Measurements from ENCODE around the gene PUS10.
A peak's percentile ranks its signal among the peaks of the same experiment; 100 is the strongest.
"Not testable (repeated sequence)": the region's sequence is repeated elsewhere in the genome, so short reads cannot be mapped to it uniquely, and the experiment has no call there.

The PUS10 gene

DNA sequence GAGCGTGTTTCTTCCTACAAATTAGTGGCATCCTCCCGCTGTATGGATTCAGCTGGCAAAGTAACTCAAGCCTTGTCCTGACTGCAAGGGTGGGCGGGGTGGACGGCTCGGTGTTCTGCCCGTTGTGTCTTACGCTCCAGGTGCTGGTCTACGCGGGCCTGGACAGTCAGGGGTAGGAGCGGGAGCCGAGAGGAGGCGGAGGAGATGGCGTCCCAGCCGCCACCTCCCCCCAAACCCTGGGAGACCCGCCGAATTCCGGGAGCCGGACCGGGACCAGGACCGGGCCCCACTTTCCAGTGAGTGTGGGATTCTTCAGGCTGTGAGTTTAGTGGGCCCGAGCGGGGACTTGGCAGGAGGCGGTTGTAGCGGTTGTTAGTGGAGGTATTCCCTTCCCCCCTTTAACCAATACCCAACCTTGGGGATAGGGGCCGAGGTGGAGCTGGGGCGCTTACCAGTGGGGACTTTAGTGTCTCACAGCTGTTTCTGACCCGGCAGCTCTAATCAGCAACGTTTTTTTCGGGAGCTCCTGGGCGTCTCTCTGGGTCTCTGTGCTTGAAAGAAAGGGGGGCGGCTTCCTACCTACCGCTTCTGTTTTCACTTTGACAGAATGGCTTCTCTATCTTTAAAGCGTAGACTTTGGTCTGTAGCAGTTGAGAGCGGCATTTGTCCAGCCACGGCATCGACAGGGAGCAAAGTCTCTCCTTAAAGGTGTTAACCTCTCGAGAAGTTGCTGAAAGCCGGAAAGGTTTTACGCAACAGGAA lies at the start of gene PUS10, which contains the start of gene PEX13:
TSS of gene PUS10 (minus strand) at position 700 of the 762 bp plus-strand sequence. CDS start 6,365 bp downstream, outside the sequence.
TSS of gene PEX13 (plus strand) at position 165 of the 762 bp plus-strand sequence. CDS start at position 205, 40 bp downstream.
- DNase-seq, result peak; percentile 69

DNA sequence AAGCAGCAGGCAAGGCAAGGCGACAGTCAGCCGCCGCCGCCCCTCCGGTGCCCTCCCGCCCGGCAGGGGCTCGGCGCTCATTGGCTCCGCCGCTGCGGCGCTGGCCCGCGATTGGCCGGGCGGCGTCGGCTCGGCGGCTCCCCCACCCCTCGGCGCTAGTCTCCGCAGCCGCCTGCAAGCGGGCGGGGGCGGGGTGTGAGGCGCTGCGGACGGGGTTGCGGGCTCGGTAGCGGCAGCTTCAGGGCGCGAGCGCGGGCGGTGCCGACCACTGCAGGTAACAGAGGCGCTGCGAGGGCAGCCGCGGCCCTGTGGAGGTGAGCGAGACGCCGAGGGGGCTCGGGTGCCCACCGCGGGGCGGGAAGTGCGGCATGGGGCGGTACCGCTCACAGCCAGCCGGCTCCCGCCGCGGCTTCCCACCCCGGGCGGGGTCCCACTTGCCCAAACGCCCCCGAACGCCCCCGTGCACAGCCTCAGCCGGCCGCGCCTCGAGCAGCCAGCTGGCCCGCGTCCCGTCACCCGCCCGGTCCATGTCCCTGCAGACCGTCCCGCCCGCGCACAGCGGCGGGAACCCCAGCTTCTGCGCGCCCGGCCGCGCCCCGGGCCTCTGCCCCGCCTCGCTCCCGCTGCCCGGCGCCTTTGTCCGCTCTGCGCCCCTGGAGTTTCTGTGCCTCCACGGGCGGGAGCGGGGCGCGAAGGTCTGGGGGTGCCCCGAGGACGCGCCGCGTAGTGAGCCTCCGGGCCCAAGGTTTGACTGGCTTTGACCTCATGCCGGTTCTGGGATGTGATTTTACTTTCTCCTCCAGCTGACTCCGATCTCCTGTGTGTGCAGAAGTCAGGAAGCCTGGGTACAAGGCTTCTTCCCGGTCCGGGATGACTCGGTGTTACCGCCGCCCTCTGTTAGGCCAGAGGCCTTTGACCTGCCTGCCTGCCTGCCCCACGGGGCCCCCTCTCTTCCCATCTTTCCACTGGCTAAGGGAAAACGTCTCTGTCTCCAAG lies 48.0 kb upstream of the PUS10 start, which contains the start of gene SANBR:
TSS of gene SANBR (plus strand) at position 158 of the 996 bp plus-strand sequence. CDS start 4,480 bp downstream, outside the sequence.
- peak; percentile 90 for DNase-seq

DNA sequence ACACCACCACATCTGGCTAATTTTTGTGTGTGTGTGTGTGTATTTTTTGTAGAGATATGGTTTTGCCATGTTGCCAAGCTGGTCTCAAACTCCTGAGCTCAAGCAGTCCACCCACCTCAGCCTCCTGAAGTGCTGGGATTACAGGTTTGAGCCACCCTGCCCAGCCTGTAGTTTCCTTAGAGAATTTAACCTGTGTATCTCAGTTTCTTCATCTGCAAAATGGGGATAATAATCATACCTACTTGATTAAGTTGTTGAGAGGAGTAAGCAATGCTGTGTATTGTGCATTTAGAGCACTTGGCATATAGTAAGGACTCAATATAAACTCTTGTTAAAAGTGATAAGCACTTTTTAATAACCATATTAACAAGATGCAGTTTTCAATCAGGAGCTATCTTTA lies 41.3 kb upstream of the PUS10 start:
- DNase-seq, result no peak

GRCh38 chr2:61057562-61057961 lies 39.5 kb upstream of the PUS10 start:
- DNase-seq, result no peak

GRCh38 chr2:61055557-61055956 lies 37.5 kb upstream of the PUS10 start:
- DNase-seq, result no peak

- no peak for DNase-seq
These were observed 27.9 kb upstream of the PUS10 start for GRCh38 chr2:61045999-61046398.

- no peak for DNase-seq
These were observed 27.2 kb upstream of the PUS10 start for GRCh38 chr2:61045226-61045625.

GRCh38 chr2:61044636-61045035 lies 26.6 kb upstream of the PUS10 start:
- DNase-seq, result no peak

- no peak for DNase-seq
These were observed 24.8 kb upstream of the PUS10 start for GRCh38 chr2:61042807-61043206.

GRCh38 chr2:61036643-61037042 lies 18.6 kb upstream of the PUS10 start:
- not testable (repeated sequence) for DNase-seq

DNA sequence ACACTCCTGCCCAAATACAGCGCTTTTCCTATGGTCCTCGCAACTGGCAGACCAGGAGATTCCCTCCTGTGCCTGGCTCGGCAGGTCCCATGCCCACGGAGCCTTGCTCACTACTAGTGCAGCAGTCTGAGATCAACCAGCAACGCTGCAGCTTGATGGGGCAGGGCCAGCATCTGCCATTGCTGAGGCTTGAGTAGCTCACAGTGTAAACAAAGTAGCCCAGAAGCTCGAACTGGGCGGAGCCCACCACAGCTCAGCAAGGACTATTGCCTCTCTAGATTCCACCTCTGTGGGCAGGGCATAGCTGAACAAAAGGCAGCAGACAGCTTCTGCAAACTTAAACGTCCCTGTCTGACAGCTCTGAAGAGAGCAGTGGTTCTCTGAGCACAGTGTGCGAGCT lies 16.5 kb upstream of the PUS10 start:
- DNase-seq, result not testable (repeated sequence)

DNA sequence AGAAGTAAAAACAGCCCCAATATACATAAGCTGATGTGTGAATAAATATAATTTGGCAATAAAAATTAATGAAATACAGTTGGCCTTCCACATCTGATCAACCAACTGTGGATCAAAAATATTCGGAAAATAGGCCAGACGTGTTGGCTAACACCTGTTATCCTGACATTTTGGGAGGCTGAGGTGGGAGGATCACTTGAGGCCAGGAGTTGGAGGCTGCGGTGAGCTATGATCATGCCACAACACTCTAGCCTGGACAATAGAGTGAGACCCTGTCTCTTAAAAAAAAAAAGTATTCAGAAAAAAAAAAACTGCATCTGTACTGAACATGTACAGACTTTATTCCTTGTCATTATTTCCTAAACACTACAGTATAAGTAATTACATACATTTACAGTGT lies 11.5 kb upstream of the PUS10 start:
- DNase-seq, result no peak

DNA sequence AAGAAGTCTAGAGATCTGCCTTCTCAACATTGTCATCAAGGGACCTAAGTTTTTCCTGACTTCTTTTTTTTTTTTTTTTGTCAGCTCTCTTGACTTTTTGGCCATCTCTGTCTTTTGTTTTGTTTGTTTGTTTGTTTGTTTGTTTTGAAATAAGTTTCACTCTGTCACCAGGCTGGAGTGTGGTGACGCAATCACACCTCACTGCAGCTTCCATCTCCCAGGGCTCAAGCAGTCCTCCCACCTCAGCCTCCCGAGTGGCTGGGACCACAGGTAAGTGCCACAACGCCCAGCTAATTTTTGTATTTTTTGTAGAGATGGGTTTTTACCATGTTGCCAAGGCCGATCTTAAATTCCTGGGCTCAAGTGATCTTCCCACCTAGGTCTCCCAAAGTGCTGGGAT lies 5.6 kb upstream of the PUS10 start:
- DNase-seq, result no peak

DNA sequence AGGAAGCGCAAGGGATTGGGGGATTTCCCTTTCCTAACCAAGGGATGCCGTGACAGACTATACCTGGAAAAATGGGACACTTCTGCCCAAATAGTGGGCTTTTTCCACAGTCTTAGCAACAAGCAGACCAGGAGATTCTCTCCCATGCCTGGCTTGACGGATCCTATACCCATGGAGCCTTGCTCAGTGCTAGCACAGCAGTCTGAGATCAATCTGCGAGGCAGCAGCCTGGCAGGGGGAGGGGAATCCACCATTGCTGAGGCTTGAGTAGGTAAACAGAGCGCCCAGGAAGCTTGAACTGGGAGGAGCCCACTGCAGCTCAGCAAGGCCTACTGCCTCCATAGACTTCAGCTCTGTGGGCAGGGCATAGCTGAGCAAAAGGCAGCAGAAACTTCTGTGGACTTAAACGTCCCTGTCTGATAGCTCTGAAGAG lies 3.2 kb upstream of the PUS10 start:
- no peak for DNase-seq

GRCh38 chr2:61018798-61019197 lies 743 bp upstream of the PUS10 start:
- no peak for DNase-seq

GRCh38 chr2:61018318-61018755 lies 282 bp upstream of the PUS10 start:
- peak; percentile 3 for DNase-seq

DNA sequence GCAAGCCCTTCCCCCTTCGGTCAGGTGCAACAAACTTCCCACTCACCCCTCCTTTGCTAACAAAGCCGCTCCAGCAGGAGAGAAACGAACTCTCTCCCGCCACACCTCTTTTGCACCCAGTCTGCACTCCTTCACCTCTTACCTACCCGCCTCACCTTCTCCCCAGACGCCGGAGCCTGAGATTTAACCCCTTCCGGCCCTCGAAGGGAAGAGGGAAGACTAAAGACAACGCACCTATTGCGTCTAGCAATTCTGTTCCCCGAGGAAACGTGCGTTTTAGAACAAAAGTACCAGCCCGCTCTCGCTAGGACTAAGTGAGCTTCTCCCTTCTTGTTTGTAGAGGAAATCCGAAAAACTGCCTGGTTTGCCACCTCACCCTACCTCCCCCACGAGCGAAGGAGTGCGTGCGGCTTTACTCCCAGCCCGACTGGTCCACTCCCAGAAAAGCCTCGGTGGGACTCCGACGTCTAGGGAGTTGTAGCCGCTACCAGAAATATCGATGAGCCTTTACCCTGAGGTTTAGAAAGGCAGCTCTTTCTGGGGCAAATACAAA lies 976 bp downstream of the PUS10 start:
- DNase-seq, result peak; percentile 79

GRCh38 chr2:61016392-61017002 lies 1.6 kb downstream of the PUS10 start:
- no peak for DNase-seq

GRCh38 chr2:61015976-61016375 lies 2.1 kb downstream of the PUS10 start:
- no peak for DNase-seq

DNA sequence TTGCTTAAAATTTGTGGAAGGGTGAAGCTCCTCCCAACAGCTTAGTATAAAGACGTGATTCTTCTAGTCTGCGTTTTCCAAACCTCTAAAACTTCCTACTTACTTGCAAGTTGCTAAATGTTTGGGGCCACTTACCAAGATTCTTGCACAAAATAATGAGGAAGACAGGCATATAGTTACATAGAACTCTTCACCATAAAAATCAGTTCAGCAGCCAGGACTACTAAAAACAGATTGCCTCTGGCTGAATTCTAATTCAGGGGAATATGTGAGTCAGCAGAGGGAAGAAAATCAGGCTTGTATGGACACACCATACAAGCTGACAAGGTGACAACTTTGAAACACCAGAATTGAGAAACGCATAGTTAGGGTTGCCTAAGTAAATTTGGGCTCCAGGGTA lies 3.3 kb downstream of the PUS10 start:
- no peak for DNase-seq

GRCh38 chr2:61013382-61013781 lies 4.7 kb downstream of the PUS10 start:
- DNase-seq, result no peak

GRCh38 chr2:61012303-61012702 lies 5.8 kb downstream of the PUS10 start:
- not testable (repeated sequence) for DNase-seq

GRCh38 chr2:61011678-61012077 lies 6.4 kb downstream of the PUS10 start:
- DNase-seq, result no peak

Measured in DMS79 (cell line).